ENCODE results near the gene ETDB.
"Not testable (repeated sequence)": the region's sequence is repeated elsewhere in the genome, so short reads cannot be mapped to it uniquely, and the experiment has no call there.

- TF ChIP-seq CTCF (IDR thresholded peaks at IDR 0.05; ENCODE audit: insufficient read depth, low read depth, low read length); EZH2 (IDR thresholded peaks at IDR 0.05; ENCODE audit: insufficient read depth, low read length): not testable (repeated sequence)
These were observed 5.8 kb upstream of the ETDB start for GRCh38 chrX:135126145-135126544.
